NCI-H1436 treated with DMSO at 0.1 percent for 48 hours (cell line): ENCODE data around the gene WDR7.

ENCODE experiments used
- DNase-seq: peaks from one replicate; lab custom pipeline; 2025; lab: John Stamatoyannopoulos, UW

WDR7 gene

DNA sequence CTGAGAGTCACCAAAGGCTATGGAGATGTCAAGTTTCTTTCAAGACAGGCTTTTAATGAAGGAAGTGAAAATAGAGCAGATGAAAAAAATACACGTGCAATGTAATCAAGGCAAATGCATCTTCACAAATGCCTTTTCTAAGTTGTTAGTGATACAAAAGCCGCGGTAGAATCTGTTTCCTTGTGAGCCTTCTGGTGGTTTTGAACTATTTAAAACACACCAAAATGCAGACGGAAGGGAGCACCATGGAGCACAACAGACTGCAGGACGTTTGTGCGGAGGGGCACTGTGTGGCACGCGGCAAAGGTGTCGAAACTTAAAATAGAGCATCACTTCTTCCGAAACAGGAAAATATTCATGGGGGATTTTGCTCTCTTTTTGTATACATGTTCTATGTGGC lies 430.7 kb downstream of the WDR7 start:
- DNase-seq: no peak

DNA sequence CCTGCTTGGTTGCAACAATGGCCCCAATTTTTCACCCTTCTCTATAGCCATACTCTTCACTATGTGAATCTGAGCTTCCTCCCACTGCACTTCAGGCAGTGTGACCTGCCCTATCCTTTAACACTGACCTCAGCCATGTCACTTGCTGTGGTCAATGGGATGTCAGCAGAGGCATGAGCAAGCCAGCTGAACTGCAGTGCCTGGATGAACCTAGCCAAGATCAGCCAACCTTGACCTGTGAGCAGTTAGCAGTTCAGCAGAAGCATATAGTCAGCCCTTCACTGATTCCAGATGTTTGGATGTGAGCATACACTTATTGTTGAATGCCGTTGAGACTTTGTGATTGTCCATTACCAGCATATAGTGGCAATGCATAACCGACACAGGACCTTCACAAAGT lies 432.3 kb downstream of the WDR7 start:
- no peak for DNase-seq

DNA sequence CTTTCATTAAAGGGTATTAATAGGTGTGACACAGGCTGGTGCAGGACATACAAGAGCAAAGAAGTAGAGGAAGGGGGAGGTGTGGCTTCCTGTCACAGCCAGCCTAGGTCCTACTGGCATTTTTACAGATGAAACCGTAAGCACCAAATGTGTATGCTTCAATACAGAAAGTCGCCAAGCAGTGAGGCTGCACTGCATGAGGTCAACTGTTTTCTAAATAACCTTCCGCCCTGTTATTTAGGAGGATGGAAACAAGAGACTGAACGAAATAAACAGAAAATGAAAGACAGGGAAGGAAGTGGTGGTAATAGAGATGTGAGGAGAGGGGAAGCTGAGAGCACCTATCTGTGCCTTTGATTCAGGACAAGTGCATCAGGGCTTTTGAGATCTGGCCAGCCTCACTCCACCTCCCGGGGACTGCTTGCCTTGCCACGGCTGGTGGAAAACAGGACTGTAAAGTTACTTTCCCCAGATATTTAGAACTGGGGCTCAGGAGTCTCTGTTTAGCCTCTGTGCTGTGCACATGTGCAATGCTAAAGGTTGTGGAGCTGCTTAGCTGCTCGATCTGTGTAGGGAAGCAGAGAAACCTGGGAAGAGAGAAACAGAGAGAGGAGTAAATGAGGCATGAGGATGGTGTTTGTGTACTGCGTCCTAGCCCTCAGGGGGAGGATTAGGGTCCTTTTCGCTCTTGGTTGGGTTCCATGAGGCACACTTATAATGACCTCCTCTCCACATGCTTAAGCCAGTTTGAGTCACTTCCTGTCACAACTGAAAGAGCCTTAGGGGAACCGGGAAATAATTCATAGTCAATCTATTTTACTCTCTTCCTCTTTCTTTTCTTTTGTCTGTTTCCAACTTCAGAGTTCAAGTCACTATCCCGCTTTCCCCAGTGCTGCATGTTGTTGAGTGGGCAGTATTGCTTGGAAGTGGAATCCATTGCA lies 433.4 kb downstream of the WDR7 start:
- no peak for DNase-seq

DNA sequence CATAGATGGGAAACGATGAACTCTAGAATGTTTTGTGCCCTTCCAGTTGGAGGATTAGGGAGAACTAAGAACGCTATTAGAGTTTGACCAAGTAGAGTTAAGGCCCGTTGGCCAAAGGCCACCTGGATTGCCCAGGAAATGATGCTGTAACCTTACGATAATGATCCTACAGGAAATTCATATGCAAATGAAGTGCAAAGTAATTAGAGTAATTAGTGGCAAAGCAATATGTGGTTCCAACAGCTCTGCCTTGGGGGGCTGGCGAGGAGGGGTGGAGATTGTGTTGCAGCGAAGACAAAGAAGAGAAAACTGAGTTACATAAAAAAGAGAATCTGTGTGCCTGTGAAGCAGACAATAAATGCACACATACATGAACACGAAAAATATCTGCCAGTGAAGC lies 434.2 kb downstream of the WDR7 start:
- DNase-seq: no peak

DNA sequence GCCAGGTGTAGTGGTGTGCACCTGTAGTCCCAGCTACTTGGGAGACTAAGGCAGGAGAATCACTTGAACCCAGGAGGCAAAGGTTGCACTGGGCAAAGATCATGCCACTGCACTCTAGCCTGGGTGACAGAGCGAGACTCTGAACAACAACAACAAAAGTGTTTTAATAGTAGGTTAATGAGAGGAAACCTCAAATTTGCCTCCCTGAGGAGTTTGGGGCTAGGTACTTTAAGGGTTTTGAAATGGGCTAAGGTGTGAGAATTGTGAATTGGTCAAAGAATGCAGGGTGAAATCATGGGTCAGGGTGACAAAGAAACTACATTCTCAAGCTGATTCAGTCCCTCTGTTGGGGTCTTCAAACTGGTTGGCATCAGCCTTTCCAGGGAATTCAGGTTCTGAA lies 435.0 kb downstream of the WDR7 start:
- no peak for DNase-seq
